ENCODE measurements around the gene CDC27. TPM values are rescaled to one million over a fixed set of nuclear protein-coding genes. Genes with fewer than 3 reads are reported as not detected.
"Not testable (repeated sequence)": the region's sequence is repeated elsewhere in the genome, so short reads cannot be mapped to it uniquely, and the experiment has no call there.

Gene CDC27
- total and polyA plus RNA-seq, 2 of the 4 experiments (the other 2 are of a cell fraction) = 47.7 to 190 TPM

DNA sequence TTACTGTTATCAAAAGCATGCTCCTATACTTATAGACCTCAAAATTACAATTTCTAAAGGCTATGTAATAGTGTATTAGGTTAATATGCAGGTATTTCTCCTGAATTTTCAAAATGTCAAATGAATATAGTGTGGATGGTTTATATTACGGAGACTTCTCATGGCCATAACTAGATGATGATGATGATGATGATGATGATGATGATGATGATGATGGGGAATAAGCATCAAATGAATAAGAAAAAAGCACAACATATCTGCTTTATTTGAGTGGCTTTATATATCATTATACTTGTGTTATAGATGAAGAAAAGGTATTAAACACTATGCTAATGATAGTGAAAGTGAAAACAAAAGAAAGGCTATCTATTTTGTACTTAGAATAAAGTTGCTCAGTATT, 53.9 kb downstream of the CDC27 start:
- no peaks in the 10 kb centered on the region for H3K4me1 ChIP-seq (ENCODE audit: control insufficient read depth, insufficient read depth, low read length)
- peaks cover 2 to 19% of the 10 kb centered on the region in 2 experiments for H3K79me1 ChIP-seq (ENCODE audit: low read depth in 1 of 2, low read length in 2 of 2)
- in situ Hi-C loops (cut with MboI; ENCODE audit: low sequenced_read_pairs) = no loop called here
- H2BK15ac ChIP-seq (ENCODE audit: low read depth, low read length) = no peak overlapping the region
- H3K14ac ChIP-seq (replicated peaks; ENCODE audit: low read depth, low read length) = no peak overlapping the region
- H2AK9ac ChIP-seq (replicated peaks; ENCODE audit: low read depth, low read length, poor library complexity) = no peak overlapping the region
- no peak overlapping the region for H2AFZ ChIP-seq (replicated peaks; ENCODE audit: low read length, poor library complexity)
- H3K23ac ChIP-seq (ENCODE audit: low read depth, low read length) = no peak overlapping the region
- H4K5ac ChIP-seq (ENCODE audit: low read depth, low read length) = no peak overlapping the region
- H3K4ac ChIP-seq (ENCODE audit: low read depth, low read length) = no peak overlapping the region
- H2BK20ac ChIP-seq (ENCODE audit: low read depth, low read length) = no peak overlapping the region
- peaks cover 33% of the 10 kb centered on the region for H3K36me3 ChIP-seq (ENCODE audit: control insufficient read depth, insufficient read depth, low read length)
- no peak overlapping the region for H2BK120ac ChIP-seq (ENCODE audit: low read depth, low read length)
- H3K18ac ChIP-seq (ENCODE audit: low read depth, low read length) = no peak overlapping the region
- H2AK5ac ChIP-seq (ENCODE audit: low read depth, low read length) = no peak overlapping the region
- ChIA-PET POLR2A (ENCODE audit: unreplicated experiment) (no interaction called here), CTCF (interaction anchor here (0.6 kb wide), 1 partner anchor 180 kb away, joined by 3 read pairs; no protein-coding TSS in a partner anchor)
- ATAC-seq (ENCODE audit: low read depth) = no peak
- H3K56ac ChIP-seq (ENCODE audit: extremely low read depth, insufficient read depth, low read length) = no peak overlapping the region
- no peak overlapping the region for H3K4me2 ChIP-seq (ENCODE audit: low read depth, low read length)
- H3K27me3 ChIP-seq (ENCODE audit: control insufficient read depth, insufficient read depth, low read length) = no peaks in the 10 kb centered on the region
- dilution Hi-C loops (cut with HindIII; ENCODE audit: low sequenced_read_pairs, unreplicated experiment) = no loop called here
- no peaks in the 10 kb centered on the region for H4K20me1 ChIP-seq (ENCODE audit: insufficient read depth, low read length)
- no TSS peak for BruUV-seq (replicated peaks)
- no peaks in the 10 kb centered on the region for H3K9me3 ChIP-seq (ENCODE audit: control insufficient read depth, insufficient read depth, low read length)
- no peak overlapping the region for H3K4me3 ChIP-seq (ENCODE audit: insufficient read depth, low read depth, low read length)
- TF ChIP-seq MAFK (IDR thresholded peaks at IDR 0.05; ENCODE audit: low read depth, low read length) (no peak), CEBPB (IDR thresholded peaks at IDR 0.05; ENCODE audit: low read depth, low read length) (no peak), RCOR1 (IDR thresholded peaks at IDR 0.05; ENCODE audit: insufficient replicate concordance, low read length) (no peak), CHD1 (IDR thresholded peaks at IDR 0.05; ENCODE audit: low read depth, low read length) (no peak)
- TF ChIP-seq, protein P1, sequence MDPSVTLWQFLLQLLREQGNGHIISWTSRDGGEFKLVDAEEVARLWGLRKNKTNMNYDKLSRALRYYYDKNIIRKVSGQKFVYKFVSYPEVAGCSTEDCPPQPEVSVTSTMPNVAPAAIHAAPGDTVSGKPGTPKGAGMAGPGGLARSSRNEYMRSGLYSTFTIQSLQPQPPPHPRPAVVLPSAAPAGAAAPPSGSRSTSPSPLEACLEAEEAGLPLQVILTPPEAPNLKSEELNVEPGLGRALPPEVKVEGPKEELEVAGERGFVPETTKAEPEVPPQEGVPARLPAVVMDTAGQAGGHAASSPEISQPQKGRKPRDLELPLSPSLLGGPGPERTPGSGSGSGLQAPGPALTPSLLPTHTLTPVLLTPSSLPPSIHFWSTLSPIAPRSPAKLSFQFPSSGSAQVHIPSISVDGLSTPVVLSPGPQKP (IDR thresholded peaks at IDR 0.05; ENCODE audit: borderline replicate concordance, low read depth, low read length) = no peak
- TF ChIP-seq, protein P2, sequence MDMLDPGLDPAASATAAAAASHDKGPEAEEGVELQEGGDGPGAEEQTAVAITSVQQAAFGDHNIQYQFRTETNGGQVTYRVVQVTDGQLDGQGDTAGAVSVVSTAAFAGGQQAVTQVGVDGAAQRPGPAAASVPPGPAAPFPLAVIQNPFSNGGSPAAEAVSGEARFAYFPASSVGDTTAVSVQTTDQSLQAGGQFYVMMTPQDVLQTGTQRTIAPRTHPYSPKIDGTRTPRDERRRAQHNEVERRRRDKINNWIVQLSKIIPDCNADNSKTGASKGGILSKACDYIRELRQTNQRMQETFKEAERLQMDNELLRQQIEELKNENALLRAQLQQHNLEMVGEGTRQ (IDR thresholded peaks at IDR 0.05; ENCODE audit: low read depth, low read length) = no peak
- no peaks in the 10 kb centered on the region for H3K9me1 ChIP-seq (ENCODE audit: insufficient read depth, low read length)
- intact Hi-C loops (cut with micrococcal nuclease) = no loop called here
- no peak for DNase-seq
- H4K91ac ChIP-seq (ENCODE audit: insufficient read depth, low read depth, low read length) = no peak overlapping the region
- H3K9ac ChIP-seq (ENCODE audit: low read depth, low read length) = no peak overlapping the region
- H4K8ac ChIP-seq (ENCODE audit: low read depth in 2 of 2, low read length in 2 of 2) = no peak overlapping the region
- H3K27ac ChIP-seq (ENCODE audit: insufficient read depth, low read length) = no peak overlapping the region
- no CpG with 5 or more reads among the region's 1 CpG for WGBS, 2 experiments (ENCODE audit: extremely low coverage in 2 of 2, insufficient read length in 1 of 2)
- H2BK5ac ChIP-seq (ENCODE audit: low read depth, low read length, poor library complexity, severe bottlenecking) = no peak overlapping the region

- H2AFZ ChIP-seq (replicated peaks; ENCODE audit: low read length, poor library complexity); in situ Hi-C loops (cut with MboI; ENCODE audit: low sequenced_read_pairs); dilution Hi-C loops (cut with HindIII; ENCODE audit: low sequenced_read_pairs, unreplicated experiment); H2BK5ac ChIP-seq (ENCODE audit: low read depth, low read length, poor library complexity, severe bottlenecking); BruUV-seq (replicated peaks); H2BK120ac ChIP-seq (ENCODE audit: low read depth, low read length); H4K8ac ChIP-seq (ENCODE audit: low read depth in 2 of 2, low read length in 2 of 2); H3K4me2 ChIP-seq (ENCODE audit: low read depth, low read length); H2AK5ac ChIP-seq (ENCODE audit: low read depth, low read length); H3K27me3 ChIP-seq (ENCODE audit: control insufficient read depth, insufficient read depth, low read length); H4K20me1 ChIP-seq (ENCODE audit: insufficient read depth, low read length); DNase-seq; H3K9ac ChIP-seq (ENCODE audit: low read depth, low read length); H3K27ac ChIP-seq (ENCODE audit: insufficient read depth, low read length); H3K4me3 ChIP-seq (ENCODE audit: insufficient read depth, low read depth, low read length); H3K23ac ChIP-seq (ENCODE audit: low read depth, low read length); H3K9me1 ChIP-seq (ENCODE audit: insufficient read depth, low read length); intact Hi-C loops (cut with micrococcal nuclease); H3K56ac ChIP-seq (ENCODE audit: extremely low read depth, insufficient read depth, low read length); H3K4me1 ChIP-seq (ENCODE audit: control insufficient read depth, insufficient read depth, low read length); H3K4ac ChIP-seq (ENCODE audit: low read depth, low read length); H3K14ac ChIP-seq (replicated peaks; ENCODE audit: low read depth, low read length); H2BK20ac ChIP-seq (ENCODE audit: low read depth, low read length); H2AK9ac ChIP-seq (replicated peaks; ENCODE audit: low read depth, low read length, poor library complexity); ATAC-seq (ENCODE audit: low read depth); H2BK15ac ChIP-seq (ENCODE audit: low read depth, low read length); H3K9me3 ChIP-seq (ENCODE audit: control insufficient read depth, insufficient read depth, low read length); H4K91ac ChIP-seq (ENCODE audit: insufficient read depth, low read depth, low read length); H4K5ac ChIP-seq (ENCODE audit: low read depth, low read length); H3K18ac ChIP-seq (ENCODE audit: low read depth, low read length): not testable (repeated sequence)
- ChIA-PET POLR2A (ENCODE audit: unreplicated experiment) (interaction anchor here (0.6 kb wide), 1 partner anchor 29 kb away, joined by 3 read pairs; no protein-coding TSS in a partner anchor), CTCF (interaction anchor here (0.5 to 0.7 kb wide), 2 partner anchors 295 to 1072 kb away, joined by 3 to 4 read pairs; no protein-coding TSS in a partner anchor)
- WGBS, 2 experiments (ENCODE audit: extremely low coverage in 2 of 2, insufficient read length in 1 of 2) = no CpG with 5 or more reads among the region's 5 CpGs
- H3K79me1 ChIP-seq (ENCODE audit: low read depth in 1 of 2, low read length in 2 of 2) = peaks cover 2 to 16% of the 10 kb centered on the region in 2 experiments
- H3K36me3 ChIP-seq (ENCODE audit: control insufficient read depth, insufficient read depth, low read length) = peaks cover 30% of the 10 kb centered on the region
Observed at GRCh38 chr17:47134354-47134753, 54.7 kb downstream of the CDC27 start.
